ENCODE measurements around the gene PIKFYVE. TPM values are rescaled to one million over a fixed set of nuclear protein-coding genes. Genes with fewer than 3 reads are reported as not detected.
"Not testable (repeated sequence)": the region's sequence is repeated elsewhere in the genome, so short reads cannot be mapped to it uniquely, and the experiment has no call there.

Gene PIKFYVE, protein sequence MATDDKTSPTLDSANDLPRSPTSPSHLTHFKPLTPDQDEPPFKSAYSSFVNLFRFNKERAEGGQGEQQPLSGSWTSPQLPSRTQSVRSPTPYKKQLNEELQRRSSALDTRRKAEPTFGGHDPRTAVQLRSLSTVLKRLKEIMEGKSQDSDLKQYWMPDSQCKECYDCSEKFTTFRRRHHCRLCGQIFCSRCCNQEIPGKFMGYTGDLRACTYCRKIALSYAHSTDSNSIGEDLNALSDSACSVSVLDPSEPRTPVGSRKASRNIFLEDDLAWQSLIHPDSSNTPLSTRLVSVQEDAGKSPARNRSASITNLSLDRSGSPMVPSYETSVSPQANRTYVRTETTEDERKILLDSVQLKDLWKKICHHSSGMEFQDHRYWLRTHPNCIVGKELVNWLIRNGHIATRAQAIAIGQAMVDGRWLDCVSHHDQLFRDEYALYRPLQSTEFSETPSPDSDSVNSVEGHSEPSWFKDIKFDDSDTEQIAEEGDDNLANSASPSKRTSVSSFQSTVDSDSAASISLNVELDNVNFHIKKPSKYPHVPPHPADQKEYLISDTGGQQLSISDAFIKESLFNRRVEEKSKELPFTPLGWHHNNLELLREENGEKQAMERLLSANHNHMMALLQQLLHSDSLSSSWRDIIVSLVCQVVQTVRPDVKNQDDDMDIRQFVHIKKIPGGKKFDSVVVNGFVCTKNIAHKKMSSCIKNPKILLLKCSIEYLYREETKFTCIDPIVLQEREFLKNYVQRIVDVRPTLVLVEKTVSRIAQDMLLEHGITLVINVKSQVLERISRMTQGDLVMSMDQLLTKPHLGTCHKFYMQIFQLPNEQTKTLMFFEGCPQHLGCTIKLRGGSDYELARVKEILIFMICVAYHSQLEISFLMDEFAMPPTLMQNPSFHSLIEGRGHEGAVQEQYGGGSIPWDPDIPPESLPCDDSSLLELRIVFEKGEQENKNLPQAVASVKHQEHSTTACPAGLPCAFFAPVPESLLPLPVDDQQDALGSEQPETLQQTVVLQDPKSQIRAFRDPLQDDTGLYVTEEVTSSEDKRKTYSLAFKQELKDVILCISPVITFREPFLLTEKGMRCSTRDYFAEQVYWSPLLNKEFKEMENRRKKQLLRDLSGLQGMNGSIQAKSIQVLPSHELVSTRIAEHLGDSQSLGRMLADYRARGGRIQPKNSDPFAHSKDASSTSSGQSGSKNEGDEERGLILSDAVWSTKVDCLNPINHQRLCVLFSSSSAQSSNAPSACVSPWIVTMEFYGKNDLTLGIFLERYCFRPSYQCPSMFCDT (N-terminal part only)
- polyA plus RNA-seq = 1 to 10 TPM; 6.9 to 7.4 (median 7.2) TPM

DNA sequence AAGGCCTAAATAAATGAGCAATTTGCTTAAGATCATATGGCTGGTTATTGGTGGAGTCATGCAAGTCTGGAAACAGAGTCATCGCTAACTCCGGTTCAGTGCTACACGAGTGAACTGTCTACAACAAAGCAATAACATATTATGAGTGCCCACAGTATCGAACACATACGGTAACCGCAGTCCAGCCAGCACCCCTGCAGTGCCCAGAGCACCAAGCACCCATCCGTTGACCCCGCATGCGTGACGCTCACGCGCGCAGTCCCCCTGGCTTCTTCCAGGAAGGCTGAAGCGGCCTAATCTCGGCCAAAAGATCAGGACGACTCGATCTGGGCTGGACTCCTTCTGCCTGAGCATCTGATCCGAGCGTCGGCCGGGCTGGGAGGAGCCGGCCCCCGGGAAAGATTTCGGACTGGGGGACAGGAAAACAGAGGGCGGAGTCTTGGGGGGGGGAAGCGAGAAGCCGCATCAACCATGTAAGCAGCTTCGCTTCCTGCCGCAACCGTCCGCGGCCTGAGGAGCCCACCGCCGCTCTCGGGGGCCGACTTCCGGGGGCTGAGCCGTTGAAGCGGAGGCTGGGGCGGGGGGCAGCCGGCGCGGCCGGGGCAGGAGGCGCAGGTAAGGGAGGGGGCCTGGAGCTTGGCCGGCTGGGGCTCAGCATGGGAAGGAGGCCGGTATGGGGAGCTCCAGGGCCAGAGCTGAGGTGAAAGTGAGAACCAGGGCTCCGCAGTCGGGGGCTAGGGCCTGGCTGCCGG is at the start of gene PIKFYVE:
TSS of gene PIKFYVE (plus strand) at position 455 of the 752 bp plus-strand sequence. CDS start 5,265 bp downstream, outside the sequence.
- WGBS, 3 donors = 0 to 1% (median 1%) methylated on average over 49 to 50 of the region's 50 CpGs
- peak within 1 kb of the TSS; percentile 33 for H3K27ac ChIP-seq (ENCODE audit: low read depth, low read length)

DNA sequence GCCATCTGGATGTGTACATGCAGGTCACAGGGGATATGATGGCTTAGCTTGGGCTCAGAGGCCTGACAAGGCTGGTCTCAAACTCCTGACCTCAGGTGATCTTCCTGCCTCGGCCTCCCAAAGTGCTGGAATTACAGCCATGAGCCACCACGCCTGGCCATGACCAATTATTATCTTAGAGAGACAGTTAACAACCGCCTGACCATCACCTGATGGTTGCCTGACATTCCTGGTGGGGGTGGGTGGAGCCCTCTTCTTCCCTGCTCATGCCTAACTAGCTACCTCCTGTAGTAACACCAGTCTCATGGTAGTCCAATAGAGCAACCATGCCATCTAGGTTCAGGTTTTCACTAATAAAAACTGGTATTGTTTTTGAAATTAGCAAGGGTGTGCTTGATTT is 44.2 kb upstream of the PIKFYVE start:
- not testable (repeated sequence) for H3K27ac ChIP-seq (ENCODE audit: low read depth, low read length)
- WGBS, 3 donors = 84 to 91% (median 87%) methylated on average over 3 of the region's 3 CpGs

DNA sequence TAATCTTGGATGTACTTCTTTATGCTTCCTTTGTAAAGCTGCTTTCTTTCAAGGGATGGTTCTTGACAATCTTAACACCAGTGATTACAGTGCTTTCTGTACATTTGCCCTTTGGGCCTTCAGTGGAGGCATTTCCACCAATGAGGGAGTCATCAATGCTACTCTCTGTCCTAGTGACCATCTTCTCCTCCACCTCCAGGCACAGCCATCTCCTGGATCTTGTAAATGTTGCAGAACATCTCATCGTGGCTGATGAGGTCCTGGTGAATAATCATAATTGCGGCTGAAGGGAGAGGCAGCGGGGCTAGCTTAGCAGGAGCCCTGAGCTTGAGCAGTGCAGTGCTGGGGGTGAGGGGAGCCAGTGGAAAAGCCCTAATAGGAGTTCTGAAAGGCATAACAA is 43.7 kb upstream of the PIKFYVE start:
- 86 to 93% (median 90%) methylated on average over 3 of the region's 3 CpGs for WGBS, 3 donors
- H3K27ac ChIP-seq (ENCODE audit: low read depth, low read length) = no peak overlapping the region

DNA sequence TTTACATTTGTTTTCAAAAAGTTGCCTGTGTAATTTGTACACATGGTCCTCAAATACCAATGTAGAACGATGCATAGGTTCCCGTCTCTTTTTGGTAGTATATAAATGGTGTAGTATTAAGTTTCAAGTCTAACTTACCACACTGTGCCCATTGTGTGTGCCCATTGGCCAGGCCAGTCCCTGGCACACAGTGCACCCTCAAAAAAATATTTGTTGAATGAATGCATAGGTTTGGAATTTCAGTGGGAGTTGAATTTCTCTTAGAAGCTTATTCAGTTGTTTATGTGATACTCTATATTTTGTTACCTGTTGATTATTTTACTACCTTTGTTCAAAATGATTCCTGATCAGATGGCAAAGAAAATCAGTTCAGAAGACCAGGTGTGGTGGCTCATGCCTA is 41.3 kb upstream of the PIKFYVE start:
- no peak overlapping the region for H3K27ac ChIP-seq (ENCODE audit: low read depth, low read length)
- WGBS, 3 donors = 92 to 98% (median 97%) methylated on average over 2 of the region's 2 CpGs

DNA sequence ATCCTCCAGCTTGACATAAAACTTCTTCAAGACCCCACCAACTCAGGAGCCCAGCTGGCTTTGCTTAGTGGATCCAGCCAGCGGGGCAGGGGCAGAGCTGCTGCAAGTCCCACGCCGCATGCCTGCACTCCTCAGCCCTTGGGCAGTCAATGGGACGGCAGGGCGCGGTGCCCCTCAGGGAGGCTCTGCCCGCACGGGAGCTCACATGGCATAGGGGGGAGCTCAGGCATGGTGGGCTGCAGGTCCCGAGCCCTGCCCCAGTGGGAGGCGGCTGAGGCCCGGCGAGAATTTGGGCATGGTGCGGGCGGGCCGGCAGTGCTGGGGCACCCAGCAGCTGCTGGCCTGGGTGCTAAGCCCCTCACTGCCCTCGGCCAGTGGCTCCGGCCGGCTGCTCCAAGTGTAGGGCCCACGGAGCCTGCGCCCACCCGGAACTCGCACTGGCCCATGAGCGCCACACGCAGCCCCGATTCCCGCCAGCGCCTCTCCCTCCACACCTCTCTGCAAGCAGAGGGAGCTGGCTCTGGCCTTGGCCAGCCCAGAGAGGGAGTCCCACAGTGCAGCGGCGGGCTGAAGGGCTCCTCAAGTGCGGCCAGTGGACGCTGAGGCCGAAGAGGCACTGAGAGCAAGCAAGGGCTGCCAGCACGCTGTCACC is 38.3 kb upstream of the PIKFYVE start:
- 95 to 97% (median 97%) methylated on average over 25 to 33 of the region's 33 CpGs for WGBS, 3 donors
- H3K27ac ChIP-seq (ENCODE audit: low read depth, low read length) = no peak overlapping the region

DNA sequence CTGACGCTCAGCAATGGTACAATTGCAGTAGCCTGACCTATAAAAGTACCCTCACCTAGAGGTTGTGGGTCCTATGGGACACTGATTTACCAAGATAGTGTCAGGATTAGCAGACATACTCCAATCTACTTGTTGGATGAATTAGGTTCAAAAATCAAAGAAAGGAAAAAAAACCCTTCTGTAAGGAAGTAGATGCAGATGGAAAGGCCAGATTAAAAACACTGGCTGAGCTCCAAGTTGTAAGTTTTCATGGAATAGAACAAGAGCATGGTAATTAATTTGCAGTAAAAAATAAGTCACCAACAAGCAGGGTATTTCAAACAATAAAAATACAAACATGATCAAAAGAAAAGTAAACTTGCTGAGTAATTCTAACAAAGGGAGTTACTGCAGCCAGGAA is 37.6 kb upstream of the PIKFYVE start:
- H3K27ac ChIP-seq (ENCODE audit: low read depth, low read length) = no peak overlapping the region
- WGBS, 3 donors = 43 to 86% (median 53%) methylated on average over 1 of the region's 1 CpG

DNA sequence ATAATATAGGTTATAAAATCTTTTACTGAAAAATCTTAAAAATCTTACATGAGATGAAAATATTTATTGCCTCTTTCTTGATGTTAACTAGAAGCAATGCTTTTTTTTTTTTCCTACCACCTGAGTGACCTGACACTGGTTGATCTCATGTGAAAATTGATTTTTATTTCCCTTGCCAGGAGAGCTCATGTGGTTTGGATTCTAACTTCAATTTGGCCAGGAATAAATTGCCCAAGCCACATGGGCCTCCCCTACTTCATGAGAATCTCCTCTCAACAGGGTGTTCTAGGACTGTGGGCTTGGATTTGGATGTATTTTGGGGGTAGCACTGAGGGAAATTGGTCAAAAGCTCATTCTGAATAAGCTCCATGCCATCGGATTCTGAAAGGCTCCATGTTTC is 31.3 kb upstream of the PIKFYVE start:
- no peak overlapping the region for H3K27ac ChIP-seq (ENCODE audit: low read depth, low read length)
- 91 to 96% (median 96%) methylated on average over 1 of the region's 1 CpG for WGBS, 3 donors

DNA sequence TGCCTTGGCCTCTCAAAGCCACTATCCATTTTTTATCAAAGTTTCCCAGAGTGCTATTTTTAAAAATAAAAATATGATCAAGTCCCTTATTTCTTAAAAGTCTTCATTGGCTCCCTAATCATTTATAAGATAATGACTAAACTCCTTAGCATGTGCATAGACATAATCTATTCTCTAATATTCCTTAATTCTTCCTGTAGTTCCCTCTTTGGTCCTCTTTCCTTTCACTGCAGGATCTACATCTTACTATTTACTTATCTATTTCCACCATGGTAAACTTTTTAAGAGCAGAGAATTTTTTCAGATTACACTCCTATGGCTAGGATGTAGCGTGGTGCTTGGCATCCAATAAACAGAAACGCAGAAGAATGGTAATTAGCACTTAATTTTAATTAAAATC is 30.2 kb upstream of the PIKFYVE start:
- WGBS, 3 donors = 64 to 98% (median 96%) methylated on average over 2 of the region's 2 CpGs

DNA sequence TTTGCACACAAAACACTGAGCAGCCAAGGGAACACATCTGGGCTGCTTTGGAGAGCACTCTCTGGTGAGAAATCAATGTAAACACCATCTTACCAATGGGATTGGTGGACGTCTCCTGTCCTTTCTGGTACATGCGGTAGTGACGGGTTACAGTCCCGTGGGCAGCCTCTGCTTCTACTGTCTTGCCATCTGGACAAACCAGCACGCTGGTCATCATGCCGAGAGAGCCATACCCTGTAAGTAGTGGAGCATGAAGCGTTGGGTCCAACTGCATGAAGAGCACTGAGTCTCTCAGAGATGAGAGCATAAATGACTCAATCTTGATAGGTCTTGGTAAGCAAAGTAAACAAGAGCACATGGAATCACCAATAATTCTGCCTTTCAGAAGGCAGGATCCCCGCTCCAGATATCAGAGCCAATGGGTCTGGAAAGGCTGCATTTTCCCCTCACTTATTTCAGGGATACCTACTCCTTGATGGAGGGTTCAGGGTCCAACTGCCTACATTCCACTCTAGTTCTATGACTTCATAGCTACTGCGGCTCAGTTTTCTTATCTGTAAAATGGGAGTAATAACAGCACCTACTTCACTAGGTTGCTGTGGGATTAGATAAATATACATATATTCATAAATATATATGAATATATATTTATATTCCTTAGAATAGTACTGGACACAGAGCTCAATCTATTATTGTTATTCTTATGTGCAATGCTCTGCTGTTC is 26.1 kb upstream of the PIKFYVE start:
- no peak overlapping the region for H3K27ac ChIP-seq (ENCODE audit: low read depth, low read length)

More for the DNA sequence above, 30.2 kb upstream of the PIKFYVE start:
- H3K27ac ChIP-seq (ENCODE audit: low read depth, low read length) = no peak overlapping the region

DNA sequence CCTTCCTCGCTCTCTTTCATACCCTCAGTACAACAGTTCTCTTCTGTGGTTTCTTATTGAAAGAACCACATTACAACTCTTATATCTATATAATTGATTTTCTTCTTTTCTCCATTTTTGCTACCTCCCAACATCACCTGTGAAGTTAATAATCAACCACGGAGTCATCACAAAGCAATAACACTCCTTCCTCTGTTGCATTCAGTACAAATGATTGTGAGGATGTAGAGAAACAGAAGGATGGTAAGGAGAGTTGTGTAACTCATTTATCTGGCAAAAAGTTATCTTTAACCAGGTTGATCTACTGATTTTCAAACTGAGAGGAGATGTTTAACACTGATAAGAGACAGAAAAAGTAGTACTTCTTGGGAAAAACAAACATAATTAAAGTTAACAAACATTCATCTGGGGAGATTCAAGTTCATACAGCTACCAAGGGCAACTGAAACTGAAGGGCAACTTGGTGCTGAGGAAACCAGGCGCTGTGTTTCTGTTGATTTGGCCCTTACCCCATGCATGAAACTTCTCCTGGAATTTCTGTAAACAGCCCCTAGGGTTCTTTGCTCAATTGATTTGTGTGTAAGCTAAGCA is 25.3 kb upstream of the PIKFYVE start:
- WGBS, 3 donors = 76 to 95% (median 95%) methylated on average over 3 of the region's 3 CpGs
- no peak overlapping the region for H3K27ac ChIP-seq (ENCODE audit: low read depth, low read length)

More for the DNA sequence above, 26.1 kb upstream of the PIKFYVE start:
- WGBS, 3 donors = 94 to 96% (median 95%) methylated on average over 9 of the region's 9 CpGs

DNA sequence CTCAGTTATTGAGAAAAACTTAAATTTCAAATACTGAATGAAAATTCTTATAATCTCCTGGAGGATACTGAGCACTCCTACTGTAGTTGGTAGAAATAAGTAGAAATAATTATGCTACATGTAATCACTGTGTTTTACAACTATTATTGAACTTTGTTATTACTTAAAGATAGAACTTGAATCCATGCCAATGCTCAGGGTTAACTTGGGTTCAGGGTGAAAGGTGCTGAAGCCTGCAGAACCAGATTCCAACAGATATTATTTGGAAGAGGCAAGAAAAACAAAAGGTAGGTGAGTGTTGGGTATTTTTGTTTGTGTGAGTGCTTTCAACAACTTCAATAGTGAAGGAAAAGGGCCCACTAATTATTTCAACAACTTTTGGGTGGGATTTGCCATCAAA is 21.6 kb upstream of the PIKFYVE start:
- H3K27ac ChIP-seq (ENCODE audit: low read depth, low read length) = no peak overlapping the region

DNA sequence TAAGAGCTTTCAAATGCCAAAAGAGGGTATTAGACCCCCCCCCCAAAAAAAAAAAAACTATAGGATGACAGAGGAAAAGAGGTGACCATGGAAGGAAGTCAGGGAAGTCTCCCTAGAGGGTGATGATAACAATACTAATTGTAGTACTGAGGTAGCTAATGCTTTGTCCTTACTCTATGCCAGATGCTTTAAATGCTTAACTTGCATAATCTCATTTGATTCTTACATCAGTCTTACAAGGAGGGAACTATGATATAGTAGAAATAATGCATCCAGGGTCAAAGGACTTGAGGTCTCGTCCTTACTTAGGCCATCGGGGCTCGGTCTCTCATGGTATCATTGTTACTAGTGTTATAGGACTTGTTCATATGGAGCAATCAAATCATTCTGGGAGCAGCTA is 20.3 kb upstream of the PIKFYVE start:
- H3K27ac ChIP-seq (ENCODE audit: low read depth, low read length) = no peak overlapping the region
- 85 to 98% (median 89%) methylated on average over 3 of the region's 3 CpGs for WGBS, 3 donors

DNA sequence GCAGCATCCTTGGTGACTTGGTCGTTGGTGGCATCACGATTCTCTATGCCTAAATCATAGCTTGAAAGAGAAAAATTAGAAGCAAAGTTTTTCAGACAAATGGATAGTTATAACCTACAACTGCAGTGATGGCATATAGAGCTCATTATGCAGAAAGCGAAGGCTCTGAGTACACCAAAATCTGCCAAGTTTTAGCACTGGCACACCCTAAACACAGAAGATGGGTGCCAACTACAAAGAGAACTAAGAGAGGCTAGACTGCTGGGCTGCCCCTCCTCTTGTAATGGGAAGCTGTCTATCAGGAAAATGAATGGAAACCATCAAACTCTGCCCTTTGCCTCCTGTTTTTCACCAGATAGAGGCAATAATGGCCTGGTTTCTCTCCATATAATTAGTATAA is 17.5 kb upstream of the PIKFYVE start:
- WGBS, 3 donors = 92 to 95% (median 93%) methylated on average over 3 of the region's 3 CpGs
- no peak overlapping the region for H3K27ac ChIP-seq (ENCODE audit: low read depth, low read length)

DNA sequence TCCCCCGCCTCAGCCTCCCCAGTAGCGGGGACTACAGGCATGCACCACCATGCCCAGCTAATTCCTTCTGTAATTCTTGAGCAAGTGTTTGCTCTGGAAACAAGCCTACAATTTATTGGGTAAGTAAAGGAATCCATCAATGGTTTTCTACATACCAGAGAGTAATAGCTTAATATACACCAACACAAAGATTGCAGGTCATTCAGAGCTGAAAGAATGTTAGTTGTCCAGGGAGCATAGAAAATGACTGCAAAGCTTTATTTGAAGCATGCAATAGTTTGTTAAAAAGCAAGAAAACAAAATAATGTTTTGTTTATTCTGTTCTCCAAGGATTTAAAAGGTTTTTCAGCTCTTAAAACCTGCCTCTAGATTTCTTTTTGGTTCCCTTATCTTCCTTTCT is 16.8 kb upstream of the PIKFYVE start:
- H3K27ac ChIP-seq (ENCODE audit: low read depth, low read length) = no peak overlapping the region
- 91 to 100% (median 93%) methylated on average over 2 of the region's 2 CpGs for WGBS, 3 donors

DNA sequence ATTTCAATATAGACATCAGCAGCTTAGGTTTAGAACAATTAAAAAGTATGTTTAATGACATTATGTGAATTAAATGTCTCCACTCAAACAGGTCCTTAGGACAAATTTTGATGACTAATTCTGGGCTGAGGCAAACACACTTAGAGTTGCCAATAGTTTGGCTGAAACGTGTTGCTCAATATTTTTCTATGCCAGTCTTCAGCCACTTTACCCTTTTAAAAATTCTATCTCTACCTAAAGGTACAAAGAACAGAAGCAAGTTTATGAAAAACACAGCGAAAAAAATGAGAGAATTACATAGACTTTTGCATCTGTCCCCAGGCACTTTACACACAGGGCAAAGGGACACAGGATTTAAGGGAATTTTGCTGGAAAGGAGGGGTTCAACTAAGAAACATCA is 15.7 kb upstream of the PIKFYVE start:
- no peak overlapping the region for H3K27ac ChIP-seq (ENCODE audit: low read depth, low read length)
- 45 to 63% (median 49%) methylated on average over 2 of the region's 2 CpGs for WGBS, 3 donors

DNA sequence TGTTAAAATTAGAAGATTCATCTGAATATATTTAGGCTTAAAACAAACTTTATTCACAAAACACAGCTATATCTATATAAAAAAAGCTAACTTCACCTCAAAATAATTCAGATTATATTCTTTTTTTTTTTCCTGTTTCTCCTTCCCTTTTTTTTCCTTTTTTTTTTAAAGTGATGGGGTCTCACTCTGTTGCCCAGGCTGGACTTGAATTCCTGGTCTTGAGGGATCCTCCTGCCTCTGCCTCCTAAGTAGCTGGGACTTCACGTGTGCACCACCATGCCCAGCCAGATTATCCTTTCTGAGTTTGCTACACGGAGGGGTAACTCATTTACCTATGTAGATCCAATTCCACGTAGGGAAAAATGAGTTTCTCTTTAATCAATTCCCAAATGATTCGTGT is 15.0 kb upstream of the PIKFYVE start:
- H3K27ac ChIP-seq (ENCODE audit: low read depth, low read length) = no peak overlapping the region
- 88 to 95% (median 89%) methylated on average over 4 of the region's 4 CpGs for WGBS, 3 donors
